SK-N-SH treated with all-trans-retinoic acid at 6 μM for 48 hours (cell line): ENCODE results near the gene S100A4.

Experiments
- ATAC-seq: fragments of 200-7000 bp; cut with Tn5 transposase; 3 replicates; pipeline ENCODE4 v1.9.1; 2020; ENCODE audit warnings: mild to moderate bottlenecking, moderate library complexity
- ARNTL ChIP-seq: fragments of 450-650 bp; formaldehyde crosslinking; IDR thresholded peaks from 2 replicates; pipeline ENCODE4 v1.5.0; 2020; ENCODE audit warnings: low read depth, mild to moderate bottlenecking, moderate library complexity, borderline replicate concordance
- BACH2 ChIP-seq: fragments of 250-450 bp; sonication (Bioruptor Pico); IDR thresholded peaks from 2 replicates; pipeline ENCODE4 v1.9.0; 2021; ENCODE audit warnings: mild to moderate bottlenecking, borderline replicate concordance
- CSDC2 ChIP-seq: fragments of 250-450 bp; sonication (Bioruptor Pico); IDR thresholded peaks from 2 replicates; pipeline ENCODE4 v1.5.0; 2020; ENCODE audit warnings: mild to moderate bottlenecking, moderate library complexity
- CSRNP3 ChIP-seq: fragments of 250-450 bp; sonication (Bioruptor Pico); IDR thresholded peaks from 2 replicates; pipeline ENCODE4 v1.5.1; 2021; ENCODE audit warnings: mild to moderate bottlenecking, moderate library complexity
- GLIS3 ChIP-seq: fragments of 250-450 bp; sonication (Bioruptor Pico); IDR thresholded peaks from 2 replicates; pipeline ENCODE4 v1.5.0; 2020; ENCODE audit warnings: mild to moderate bottlenecking, moderate library complexity
- ISL1 ChIP-seq: fragments of 250-450 bp; sonication (Bioruptor Pico); IDR thresholded peaks from 2 replicates; pipeline ENCODE4 v2.1.2; 2022; ENCODE audit warnings: mild to moderate bottlenecking, moderate library complexity
- POU6F1 ChIP-seq: fragments of 250-450 bp; sonication (Bioruptor Pico); IDR thresholded peaks from 2 replicates; pipeline ENCODE4 v1.8.0; 2021; ENCODE audit warnings: low read depth, mild to moderate bottlenecking, moderate library complexity, borderline replicate concordance
- PPARA ChIP-seq: fragments of 250-450 bp; sonication (Bioruptor Pico); IDR thresholded peaks from 2 replicates; pipeline ENCODE4 v1.5.0; 2020; ENCODE audit warnings: mild to moderate bottlenecking, borderline replicate concordance
- RARB ChIP-seq: fragments of 250-450 bp; sonication (Bioruptor Pico); IDR thresholded peaks from 2 replicates; pipeline ENCODE4 v1.8.0; 2021; ENCODE audit warnings: mild to moderate bottlenecking, moderate library complexity
- SNAI2 ChIP-seq: fragments of 250-450 bp; sonication (Bioruptor Pico); IDR thresholded peaks from 2 replicates; pipeline ENCODE4 v1.5.0; 2020; ENCODE audit warnings: mild to moderate bottlenecking, moderate library complexity
- TCF4 ChIP-seq: fragments of 250-450 bp; sonication (Bioruptor Pico); IDR thresholded peaks from 2 replicates; pipeline ENCODE4 v1.8.0; 2021; ENCODE audit warnings: mild to moderate bottlenecking, moderate library complexity, borderline replicate concordance
- TSHZ2 ChIP-seq: fragments of 250-450 bp; sonication (Bioruptor Pico); IDR thresholded peaks from 2 replicates; pipeline ENCODE4 v1.5.0; 2020; ENCODE audit warnings: mild to moderate bottlenecking, moderate library complexity
- ZC3H10 ChIP-seq: fragments of 250-450 bp; sonication (Bioruptor Pico); IDR thresholded peaks from 2 replicates; pipeline ENCODE4 v1.5.1; 2021; ENCODE audit warnings: mild to moderate bottlenecking, moderate library complexity
- ZFP3 ChIP-seq: fragments of 250-450 bp; sonication (Bioruptor Pico); IDR thresholded peaks from 2 replicates; pipeline ENCODE4 v1.5.0; 2020; ENCODE audit warnings: mild to moderate bottlenecking, moderate library complexity
- ZFP30 ChIP-seq: fragments of 450-650 bp; formaldehyde crosslinking; IDR thresholded peaks from 2 replicates; pipeline ENCODE4 v1.5.0; 2022; ENCODE audit warnings: mild to moderate bottlenecking, moderate library complexity
- ZNF565 ChIP-seq: fragments of 450-650 bp; formaldehyde crosslinking; conservative IDR thresholded peaks from 2 replicates; pipeline ENCODE4 v1.5.0; 2020; ENCODE audit warnings: low read depth, mild to moderate bottlenecking, moderate library complexity
- ZNF8 ChIP-seq: fragments of 450-650 bp; formaldehyde crosslinking; IDR thresholded peaks from 2 replicates; pipeline ENCODE4 v1.5.0; 2020; ENCODE audit warnings: mild to moderate bottlenecking, moderate library complexity
- TF ChIP-seq, protein P1 (sequence below): fragments of 250-450 bp; sonication (Bioruptor Pico); IDR thresholded peaks from 2 replicates; pipeline ENCODE4 v1.8.0; 2020; ENCODE audit warnings: mild to moderate bottlenecking, moderate library complexity, borderline replicate concordance

The S100A4 gene

DNA sequence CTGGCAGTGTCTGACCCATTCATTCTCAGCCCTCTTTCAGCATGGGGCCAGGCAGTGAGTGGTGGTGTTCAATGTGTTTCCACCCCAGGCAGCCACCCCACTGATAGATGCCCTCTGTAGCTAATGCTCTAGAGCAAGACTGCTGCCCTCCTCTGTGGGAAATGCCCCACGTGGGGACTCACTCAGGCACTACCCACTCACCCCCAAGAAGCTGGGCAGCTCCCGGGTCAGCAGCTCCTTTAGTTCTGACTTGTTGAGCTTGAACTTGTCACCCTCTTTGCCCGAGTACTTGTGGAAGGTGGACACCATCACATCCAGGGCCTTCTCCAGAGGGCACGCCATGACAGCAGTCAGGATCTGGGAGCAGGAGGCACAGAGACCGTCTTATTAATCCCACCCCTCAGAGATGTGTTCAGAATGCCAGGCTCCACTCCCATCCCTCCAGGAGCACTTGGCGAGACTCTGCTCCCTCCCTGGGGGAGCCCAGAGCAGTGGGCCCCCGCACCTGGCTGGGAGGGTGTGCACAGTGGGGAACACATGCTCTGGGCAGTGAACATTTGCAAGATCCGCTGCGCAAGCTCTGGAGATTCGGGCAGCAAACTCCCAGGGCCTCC lies 1.0 kb downstream of the S100A4 start (continued):
- no peak for TF ChIP-seq SNAI2
- TF ChIP-seq ZC3H10 (CRISPR knock-in tag), result no peak
- TF ChIP-seq TSHZ2 (CRISPR knock-in tag), result no peak

- ATAC-seq, result no peak
- no peak for TF ChIP-seq ISL1 (CRISPR knock-in tag)
- no peak for TF ChIP-seq ZC3H10 (CRISPR knock-in tag)
- TF ChIP-seq ARNTL (CRISPR knock-in tag), result no peak
- no peak for TF ChIP-seq RARB
- TF ChIP-seq TSHZ2 (CRISPR knock-in tag), result no peak
- no peak for TF ChIP-seq GLIS3 (CRISPR knock-in tag)
- TF ChIP-seq ZFP30 (CRISPR knock-in tag), result no peak
- no peak for TF ChIP-seq ZFP3 (CRISPR knock-in tag)
- TF ChIP-seq ZNF565 (CRISPR knock-in tag), result no peak
- no peak for TF ChIP-seq CSRNP3
These were observed 1.9 kb downstream of the S100A4 start for GRCh38 chr1:153543736-153544135.

GRCh38 chr1:153542956-153543711 lies 2.5 kb downstream of the S100A4 start:
- no peak for ATAC-seq
- TF ChIP-seq GLIS3 (CRISPR knock-in tag), result no peak
- TF ChIP-seq PPARA (CRISPR knock-in tag), result no peak
- no peak for TF ChIP-seq SNAI2
- no peak for TF ChIP-seq ZNF8 (CRISPR knock-in tag)
- TF ChIP-seq ARNTL (CRISPR knock-in tag), result no peak
- no peak for TF ChIP-seq TSHZ2 (CRISPR knock-in tag)
- no peak for TF ChIP-seq POU6F1 (CRISPR knock-in tag)
- TF ChIP-seq TCF4 (CRISPR knock-in tag), result no peak
- TF ChIP-seq, protein P1, sequence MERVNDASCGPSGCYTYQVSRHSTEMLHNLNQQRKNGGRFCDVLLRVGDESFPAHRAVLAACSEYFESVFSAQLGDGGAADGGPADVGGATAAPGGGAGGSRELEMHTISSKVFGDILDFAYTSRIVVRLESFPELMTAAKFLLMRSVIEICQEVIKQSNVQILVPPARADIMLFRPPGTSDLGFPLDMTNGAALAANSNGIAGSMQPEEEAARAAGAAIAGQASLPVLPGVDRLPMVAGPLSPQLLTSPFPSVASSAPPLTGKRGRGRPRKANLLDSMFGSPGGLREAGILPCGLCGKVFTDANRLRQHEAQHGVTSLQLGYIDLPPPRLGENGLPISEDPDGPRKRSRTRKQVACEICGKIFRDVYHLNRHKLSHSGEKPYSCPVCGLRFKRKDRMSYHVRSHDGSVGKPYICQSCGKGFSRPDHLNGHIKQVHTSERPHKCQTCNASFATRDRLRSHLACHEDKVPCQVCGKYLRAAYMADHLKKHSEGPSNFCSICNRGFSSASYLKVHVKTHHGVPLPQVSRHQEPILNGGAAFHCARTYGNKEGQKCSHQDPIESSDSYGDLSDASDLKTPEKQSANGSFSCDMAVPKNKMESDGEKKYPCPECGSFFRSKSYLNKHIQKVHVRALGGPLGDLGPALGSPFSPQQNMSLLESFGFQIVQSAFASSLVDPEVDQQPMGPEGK, result no peak
- no peak for TF ChIP-seq BACH2 (CRISPR knock-in tag)
- no peak for TF ChIP-seq RARB
- TF ChIP-seq CSDC2 (CRISPR knock-in tag), result no peak
